ENCODE data around the gene DDX46. TPM values are rescaled to one million over a fixed set of nuclear protein-coding genes. Genes with fewer than 3 reads are reported as not detected.

The DDX46 gene
- total and polyA plus RNA-seq, 9 donors: 30.0 to 61.8 (median 52.0) TPM

DNA sequence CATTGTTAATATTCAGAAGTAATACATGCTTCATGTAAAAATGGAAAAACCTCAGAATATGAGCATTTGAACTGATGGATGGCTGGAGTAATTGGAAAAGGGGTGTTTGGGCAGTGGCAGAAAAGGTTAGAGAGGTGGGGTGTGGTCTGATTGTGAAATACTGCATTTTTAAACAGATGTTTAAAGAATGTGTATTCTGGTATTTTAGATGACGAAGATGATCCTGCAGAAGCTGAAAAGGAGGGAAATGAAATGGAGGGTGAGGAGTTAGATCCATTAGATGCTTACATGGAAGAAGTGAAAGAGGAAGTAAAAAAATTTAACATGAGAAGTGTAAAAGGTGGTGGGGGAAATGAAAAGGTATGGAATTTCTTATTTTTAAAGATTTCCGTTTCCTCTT lies 18.8 kb downstream of the DDX46 start:
- 100% methylated on average over 1 of the region's 2 CpGs for WGBS (ENCODE audit: insufficient coverage)
- Histone ChIP-seq H3K9me3 (replicated peaks; ENCODE audit: control insufficient read depth, low read depth, low read length) (no peaks in the 10 kb centered on the region), H3K36me3 (ENCODE audit: control insufficient read depth, insufficient read depth, low read length) (peaks cover 63% of the 10 kb centered on the region)

DNA sequence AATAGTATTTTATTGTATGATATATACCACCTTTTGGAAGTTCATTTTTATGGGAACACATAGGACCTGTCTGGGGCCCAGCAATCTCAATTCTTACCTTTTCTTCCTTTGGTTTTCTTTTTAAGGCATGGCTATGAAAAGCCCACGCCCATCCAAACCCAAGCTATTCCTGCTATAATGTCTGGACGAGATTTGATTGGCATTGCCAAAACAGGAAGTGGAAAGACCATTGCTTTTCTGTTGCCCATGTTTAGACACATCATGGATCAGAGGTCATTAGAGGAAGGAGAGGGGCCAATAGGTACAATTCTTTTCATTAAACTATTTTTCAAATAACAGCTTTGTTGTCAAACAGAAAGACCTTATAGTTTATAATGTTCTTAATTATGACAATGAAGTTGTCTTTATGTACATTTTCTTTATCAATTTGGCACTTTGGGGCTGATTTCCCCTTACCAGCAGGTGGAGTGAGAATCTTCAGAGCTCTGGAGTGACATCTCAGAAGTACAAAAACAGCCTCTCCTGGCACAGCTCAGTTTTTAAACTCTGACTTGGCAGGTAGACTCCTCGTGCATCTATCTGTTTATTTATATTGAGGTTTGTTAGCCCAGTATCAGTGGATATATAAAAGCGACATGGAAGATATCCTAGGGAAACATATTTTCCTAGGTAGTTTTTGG lies 25.8 kb downstream of the DDX46 start:
- Histone ChIP-seq H3K9me3 (replicated peaks; ENCODE audit: control insufficient read depth, low read depth, low read length) (no peaks in the 10 kb centered on the region), H3K4me1 (ENCODE audit: control insufficient read depth, insufficient read depth, low read length) (no peaks in the 10 kb centered on the region), H3K27ac (ENCODE audit: low read length) (no peak overlapping the region), H3K4me3 (ENCODE audit: low read length) (no peak overlapping the region), H3K36me3 (ENCODE audit: control insufficient read depth, insufficient read depth, low read length) (peaks cover 61% of the 10 kb centered on the region), H3K27me3 (ENCODE audit: control insufficient read depth, insufficient read depth, low read length) (no peaks in the 10 kb centered on the region)
- no CpG with 5 or more reads among the region's 4 CpGs for WGBS (ENCODE audit: insufficient coverage)
- DNase-seq: peak; percentile 5

More for the DNA sequence above, 18.8 kb downstream of the DDX46 start:
- Histone ChIP-seq H3K27me3 (ENCODE audit: control insufficient read depth, insufficient read depth, low read length) (no peaks in the 10 kb centered on the region), H3K27ac (ENCODE audit: low read length) (no peak overlapping the region), H3K4me1 (ENCODE audit: control insufficient read depth, insufficient read depth, low read length) (no peaks in the 10 kb centered on the region), H3K4me3 (ENCODE audit: low read length) (no peak overlapping the region)
- no peak for DNase-seq

DNA sequence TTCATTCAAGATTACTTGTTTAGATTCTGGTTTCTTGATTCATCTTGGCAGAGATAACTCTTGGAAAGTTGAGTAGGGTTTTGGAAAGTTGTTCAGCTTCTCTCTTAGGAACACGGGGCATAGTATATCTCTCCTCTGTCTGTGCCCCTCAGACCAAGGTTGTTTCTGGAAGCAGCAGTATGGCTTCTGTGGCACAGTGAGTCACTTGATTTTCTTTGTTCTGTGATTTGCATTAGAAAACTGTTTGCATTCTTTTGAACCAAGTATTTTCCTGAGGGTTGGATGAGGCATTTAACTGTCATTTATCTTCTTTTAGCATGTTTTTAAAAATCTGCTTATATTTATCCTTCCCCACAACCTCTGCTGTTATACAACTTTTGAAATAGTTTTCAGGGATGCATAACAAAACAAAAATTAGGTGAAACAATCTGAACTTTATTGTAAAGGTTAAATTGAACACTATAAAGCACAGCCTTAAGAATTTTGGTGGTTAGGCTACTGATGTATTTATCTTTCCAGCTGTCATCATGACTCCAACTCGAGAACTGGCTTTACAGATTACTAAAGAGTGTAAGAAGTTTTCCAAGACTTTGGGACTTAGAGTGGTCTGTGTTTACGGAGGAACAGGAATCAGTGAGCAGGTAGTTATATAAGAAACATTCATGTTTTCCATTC lies 26.5 kb downstream of the DDX46 start:
- H3K27me3 ChIP-seq (ENCODE audit: control insufficient read depth, insufficient read depth, low read length): no peaks in the 10 kb centered on the region
- no CpG with 5 or more reads among the region's 3 CpGs for WGBS (ENCODE audit: insufficient coverage)
- peaks cover 57% of the 10 kb centered on the region for H3K36me3 ChIP-seq (ENCODE audit: control insufficient read depth, insufficient read depth, low read length)
- H3K9me3 ChIP-seq (replicated peaks; ENCODE audit: control insufficient read depth, low read depth, low read length): no peaks in the 10 kb centered on the region
- no peak for DNase-seq
- no peak overlapping the region for H3K27ac ChIP-seq (ENCODE audit: low read length)
- H3K4me1 ChIP-seq (ENCODE audit: control insufficient read depth, insufficient read depth, low read length): no peaks in the 10 kb centered on the region
- H3K4me3 ChIP-seq (ENCODE audit: low read length): no peak overlapping the region

DNA sequence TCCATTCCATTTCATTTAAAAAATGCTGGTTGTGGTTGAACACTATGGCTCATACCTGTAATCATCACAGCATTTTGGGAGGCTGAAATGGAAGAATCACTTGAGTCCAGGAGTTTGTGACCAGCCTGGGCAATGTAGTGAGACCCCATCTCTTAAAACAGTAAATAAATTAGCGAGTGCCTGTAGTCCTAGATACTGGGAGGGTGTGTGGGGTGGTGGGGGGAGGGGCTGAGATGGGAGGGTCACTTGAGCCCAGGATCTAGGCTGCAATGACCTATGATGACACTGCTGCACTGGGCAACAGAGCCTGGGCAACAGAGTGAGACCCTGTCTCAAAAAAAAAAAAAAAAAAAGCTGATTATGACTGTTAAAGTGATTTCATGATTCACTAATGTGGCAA lies 29.1 kb downstream of the DDX46 start:
- Histone ChIP-seq H3K27ac (ENCODE audit: low read length) (no peak overlapping the region), H3K36me3 (ENCODE audit: control insufficient read depth, insufficient read depth, low read length) (peaks cover 52% of the 10 kb centered on the region), H3K4me3 (ENCODE audit: low read length) (no peak overlapping the region), H3K27me3 (ENCODE audit: control insufficient read depth, insufficient read depth, low read length) (no peaks in the 10 kb centered on the region), H3K4me1 (ENCODE audit: control insufficient read depth, insufficient read depth, low read length) (no peaks in the 10 kb centered on the region), H3K9me3 (replicated peaks; ENCODE audit: control insufficient read depth, low read depth, low read length) (no peaks in the 10 kb centered on the region)
- WGBS (ENCODE audit: insufficient coverage): 100% methylated on average over 1 of the region's 1 CpG
- DNase-seq: no peak

DNA sequence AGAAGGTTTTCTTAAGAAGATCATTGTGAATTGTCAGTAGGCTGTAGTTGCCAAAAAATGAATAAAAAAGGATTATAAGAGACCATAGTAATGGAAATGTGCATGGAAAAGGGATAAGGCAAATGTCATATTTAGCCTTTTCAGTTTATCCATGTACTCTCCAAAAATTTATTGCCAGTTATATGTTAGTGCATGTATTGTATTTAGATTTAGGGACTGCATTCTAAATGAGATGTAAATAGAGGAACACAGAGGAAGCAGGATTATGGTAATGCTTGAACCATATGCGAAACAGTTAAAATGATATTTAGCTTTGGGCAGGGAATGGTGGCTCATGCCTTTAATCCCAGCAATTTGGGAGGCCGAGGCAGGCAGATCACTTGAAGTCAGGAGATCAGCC lies 33.0 kb downstream of the DDX46 start:
- 94% methylated on average over 2 of the region's 2 CpGs for WGBS (ENCODE audit: insufficient coverage)
- Histone ChIP-seq H3K9me3 (replicated peaks; ENCODE audit: control insufficient read depth, low read depth, low read length) (no peaks in the 10 kb centered on the region), H3K27ac (ENCODE audit: low read length) (no peak overlapping the region), H3K27me3 (ENCODE audit: control insufficient read depth, insufficient read depth, low read length) (no peaks in the 10 kb centered on the region), H3K4me3 (ENCODE audit: low read length) (no peak overlapping the region), H3K4me1 (ENCODE audit: control insufficient read depth, insufficient read depth, low read length) (no peaks in the 10 kb centered on the region), H3K36me3 (ENCODE audit: control insufficient read depth, insufficient read depth, low read length) (peaks cover 55% of the 10 kb centered on the region)
- DNase-seq: no peak

DNA sequence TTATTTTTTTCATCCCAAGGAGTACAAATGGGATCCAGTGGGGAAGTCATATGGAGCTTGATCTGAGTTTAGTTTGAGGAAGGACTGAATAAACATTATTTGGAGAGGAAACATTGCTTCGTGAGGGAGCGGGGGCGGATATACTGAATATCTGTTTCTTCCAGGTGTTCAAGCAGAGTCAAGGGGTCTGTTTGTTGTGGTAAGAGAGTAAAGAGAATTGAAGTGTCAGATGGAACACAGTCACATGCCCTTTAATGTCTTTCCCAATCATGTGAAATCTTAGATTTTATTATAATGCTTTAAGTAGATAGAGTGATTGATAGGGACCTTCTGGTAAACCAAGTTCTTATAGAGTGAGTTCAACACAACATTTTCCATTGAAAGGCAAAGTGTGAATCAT lies 33.7 kb downstream of the DDX46 start:
- Histone ChIP-seq H3K27me3 (ENCODE audit: control insufficient read depth, insufficient read depth, low read length) (no peaks in the 10 kb centered on the region), H3K36me3 (ENCODE audit: control insufficient read depth, insufficient read depth, low read length) (peaks cover 51% of the 10 kb centered on the region), H3K4me1 (ENCODE audit: control insufficient read depth, insufficient read depth, low read length) (no peaks in the 10 kb centered on the region), H3K9me3 (replicated peaks; ENCODE audit: control insufficient read depth, low read depth, low read length) (no peaks in the 10 kb centered on the region), H3K27ac (ENCODE audit: low read length) (no peak overlapping the region), H3K4me3 (ENCODE audit: low read length) (no peak overlapping the region)
- 94% methylated on average over 3 of the region's 3 CpGs for WGBS (ENCODE audit: insufficient coverage)
- DNase-seq: no peak

DNA sequence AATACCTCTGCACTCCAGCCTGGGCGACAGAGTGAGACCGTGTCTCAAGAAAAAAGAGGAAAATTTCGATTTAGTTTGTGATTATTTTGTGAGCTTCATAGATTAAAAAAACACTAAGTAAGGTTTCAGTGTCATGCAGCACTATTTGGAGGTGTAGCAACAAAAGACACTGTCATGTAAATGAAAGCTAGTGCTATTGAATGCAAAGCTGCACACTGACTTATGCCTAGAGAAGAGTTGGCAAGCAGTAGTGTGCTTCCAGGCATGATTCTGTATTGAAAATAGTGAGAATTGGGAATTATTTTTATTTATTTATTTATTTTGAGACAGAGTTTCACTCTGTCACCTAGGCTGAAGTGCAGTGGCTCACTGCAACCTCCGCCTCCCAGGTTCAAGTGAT lies 34.5 kb downstream of the DDX46 start:
- H3K27me3 ChIP-seq (ENCODE audit: control insufficient read depth, insufficient read depth, low read length): no peaks in the 10 kb centered on the region
- H3K4me3 ChIP-seq (ENCODE audit: low read length): no peak overlapping the region
- no peak overlapping the region for H3K27ac ChIP-seq (ENCODE audit: low read length)
- no peaks in the 10 kb centered on the region for H3K9me3 ChIP-seq (replicated peaks; ENCODE audit: control insufficient read depth, low read depth, low read length)
- peaks cover 51% of the 10 kb centered on the region for H3K36me3 ChIP-seq (ENCODE audit: control insufficient read depth, insufficient read depth, low read length)
- H3K4me1 ChIP-seq (ENCODE audit: control insufficient read depth, insufficient read depth, low read length): no peaks in the 10 kb centered on the region
- no peak for DNase-seq
- 100% methylated on average over 2 of the region's 4 CpGs for WGBS (ENCODE audit: insufficient coverage)

DNA sequence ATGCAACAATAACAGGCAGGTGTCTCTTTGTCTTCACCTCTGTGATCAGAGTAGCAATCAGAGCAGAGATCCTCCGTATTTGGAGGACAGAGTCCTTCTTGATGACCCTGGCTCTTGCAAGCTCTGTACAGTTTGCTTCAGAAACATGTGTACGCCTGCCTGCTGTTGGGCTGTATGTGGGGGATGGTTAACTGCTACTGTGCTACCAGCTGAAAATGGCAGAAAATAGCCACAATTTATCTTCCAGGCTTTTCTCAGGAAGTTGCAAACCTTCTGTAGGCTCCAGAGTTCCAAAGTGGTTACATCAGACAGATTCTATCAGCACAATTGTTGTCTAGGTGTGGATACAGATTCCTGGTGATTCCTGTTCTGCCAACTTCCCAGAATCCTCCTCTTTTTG lies 35.5 kb downstream of the DDX46 start:
- no peak overlapping the region for H3K27ac ChIP-seq (ENCODE audit: low read length)
- no peaks in the 10 kb centered on the region for H3K9me3 ChIP-seq (replicated peaks; ENCODE audit: control insufficient read depth, low read depth, low read length)
- no peak overlapping the region for H3K4me3 ChIP-seq (ENCODE audit: low read length)
- H3K4me1 ChIP-seq (ENCODE audit: control insufficient read depth, insufficient read depth, low read length): no peaks in the 10 kb centered on the region
- DNase-seq: no peak
- peaks cover 58% of the 10 kb centered on the region for H3K36me3 ChIP-seq (ENCODE audit: control insufficient read depth, insufficient read depth, low read length)
- H3K27me3 ChIP-seq (ENCODE audit: control insufficient read depth, insufficient read depth, low read length): no peaks in the 10 kb centered on the region
- no CpG with 5 or more reads among the region's 2 CpGs for WGBS (ENCODE audit: insufficient coverage)

DNA sequence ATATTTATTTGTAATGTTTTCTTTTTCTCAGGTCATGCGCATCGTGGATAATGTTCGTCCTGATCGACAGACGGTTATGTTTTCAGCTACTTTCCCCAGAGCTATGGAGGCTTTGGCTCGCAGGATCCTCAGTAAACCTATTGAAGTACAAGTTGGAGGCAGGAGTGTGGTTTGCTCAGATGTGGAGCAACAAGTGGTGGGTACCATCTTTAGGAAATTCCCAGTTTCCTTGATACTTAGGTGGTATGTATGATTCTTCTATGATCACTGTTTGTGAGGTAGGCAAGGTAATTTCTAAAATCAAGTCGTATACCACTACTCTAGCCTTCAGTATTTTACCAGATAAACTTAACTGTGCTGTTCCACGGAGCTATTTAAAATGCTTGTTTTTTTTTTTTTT lies 36.2 kb downstream of the DDX46 start:
- Histone ChIP-seq H3K27me3 (ENCODE audit: control insufficient read depth, insufficient read depth, low read length) (no peaks in the 10 kb centered on the region), H3K4me3 (ENCODE audit: low read length) (no peak overlapping the region), H3K27ac (ENCODE audit: low read length) (no peak overlapping the region), H3K9me3 (replicated peaks; ENCODE audit: control insufficient read depth, low read depth, low read length) (no peaks in the 10 kb centered on the region), H3K4me1 (ENCODE audit: control insufficient read depth, insufficient read depth, low read length) (no peaks in the 10 kb centered on the region), H3K36me3 (ENCODE audit: control insufficient read depth, insufficient read depth, low read length) (peaks cover 63% of the 10 kb centered on the region)
- DNase-seq: no peak
- no CpG with 5 or more reads among the region's 8 CpGs for WGBS (ENCODE audit: insufficient coverage)

DNA sequence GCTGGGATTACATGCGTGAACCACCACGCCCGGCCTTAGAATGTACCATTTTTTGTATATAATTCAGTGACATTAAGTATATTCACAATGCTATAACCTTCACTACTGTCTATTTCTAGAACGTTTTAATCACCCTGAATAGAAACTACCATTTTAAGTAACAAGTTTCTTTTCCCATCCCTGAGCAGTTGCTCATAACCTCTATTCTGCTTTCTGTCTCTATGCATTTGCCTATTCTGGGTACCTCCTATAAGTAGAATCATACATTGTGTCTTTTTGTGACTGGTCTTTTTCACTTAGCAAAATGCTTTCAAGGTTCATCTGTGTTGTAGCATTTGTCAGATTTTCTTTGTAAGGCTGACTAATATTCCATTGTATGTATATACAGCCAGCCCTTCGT lies 39.9 kb downstream of the DDX46 start:
- Histone ChIP-seq H3K4me1 (ENCODE audit: control insufficient read depth, insufficient read depth, low read length) (no peaks in the 10 kb centered on the region), H3K36me3 (ENCODE audit: control insufficient read depth, insufficient read depth, low read length) (peaks cover 54% of the 10 kb centered on the region), H3K4me3 (ENCODE audit: low read length) (no peak overlapping the region), H3K9me3 (replicated peaks; ENCODE audit: control insufficient read depth, low read depth, low read length) (no peaks in the 10 kb centered on the region), H3K27me3 (ENCODE audit: control insufficient read depth, insufficient read depth, low read length) (no peaks in the 10 kb centered on the region), H3K27ac (ENCODE audit: low read length) (no peak overlapping the region)
- no peak for DNase-seq
- no CpG with 5 or more reads among the region's 5 CpGs for WGBS (ENCODE audit: insufficient coverage)

Data from muscle of leg (tissue), 11 donors.